ENCODE results near the gene ESRRA.

GRCh38 chr11:64294774-64295173 lies 10.6 kb upstream of the ESRRA start:
- TF ChIP-seq EZH2 (IDR thresholded peaks at IDR 0.05), result no peak
- TF ChIP-seq POLR2AphosphoS5 (IDR thresholded peaks at IDR 0.05; ENCODE audit: borderline replicate concordance, low read depth, low read length), result no peak
